HCT116 (cell line): ENCODE measurements around the gene TCP1. TPM values are rescaled to one million over a fixed set of nuclear protein-coding genes. Genes with fewer than 3 reads are reported as not detected.

Source experiments
- ATAC-seq: fragments of 200-7000 bp; cut with Tn5 transposase; 2 replicates; pipeline ENCODE4 v1.9.1; 2020; ENCODE audit warnings: mild to moderate bottlenecking, moderate library complexity
- BruUV-seq: library from RNA; stranded (reverse); fragments of 400-500 nt; replicated peaks from 2 replicates; lab custom pipeline; 2021; lab: Mats Ljungman, UMichigan
- CTCF ChIA-PET: fragments of 300-600 bp; sonication (Branson Sonifier 250); formaldehyde crosslinking; loops from one replicate; lab custom pipeline; 2021; ENCODE audit warnings: antibody characterized with exemption; lab: Charles Lee
- POLR2A ChIA-PET: fragments of 300-600, 350-600 bp; sonication (Branson Sonifier 250); formaldehyde crosslinking; loops from one replicate; lab custom pipeline; 2021; ENCODE audit warnings: antibody characterized with exemption; lab: Charles Lee
- RAD21 ChIA-PET, 2 experiments: fragments of 300-600 bp; sonication (Branson Sonifier 250); formaldehyde crosslinking; loops; one replicate each; lab custom pipeline; 2023; ENCODE audit warnings: low total read pairs in 2 of 2; ENCODE audit not compliant: uncharacterized antibody in 2 of 2, unreplicated experiment in 2 of 2, low non-redundant PET in 1 of 2; lab: Charles Lee
- DNase-seq: peaks from one replicate; pipeline ENCODE4 v3.0.0-alpha.2; 2010; ENCODE audit warnings: low read depth, low spot score
- H2AFZ ChIP-seq: fragments of 200-600 bp; shearing (Covaris generic), sonication (generic); 2 replicates; pipeline ENCODE4 v1.6.1; 2017; ENCODE audit warnings: low read depth, mixed run types, mixed read lengths, antibody characterized with exemption, low read length; ENCODE audit not compliant: poor library complexity, severe bottlenecking
- H3K27ac ChIP-seq: 2 replicates; pipeline ENCODE4 v1.5.1; 2012; ENCODE audit warnings: low read depth, low read length
- H3K27me3 ChIP-seq: fragments of 200-600 bp; sonication (generic); 2 replicates; pipeline ENCODE4 v1.6.1; 2016; ENCODE audit warnings: mixed run types, low read length, mixed read lengths; ENCODE audit not compliant: insufficient read depth
- H3K36me3 ChIP-seq, 2 experiments: fragments of 200-500 bp in 1 of 2; fragments of 200-600 bp in 1 of 2; sonication (Bioruptor generic) in 1 of 2; sonication (generic) in 1 of 2; 2 replicates each; pipeline versions ENCODE4 v1.5.1 to v1.6.1; 2014 to 2016; ENCODE audit warnings: low read length in 2 of 2, inconsistent platforms in 1 of 2, mixed read lengths in 1 of 2, mixed run types in 1 of 2; ENCODE audit not compliant: insufficient read depth in 2 of 2, control insufficient read depth in 1 of 2
- H3K4me1 ChIP-seq, 2 experiments: fragments of 200-600 bp in 1 of 2; sonication (generic) in 1 of 2; 2 replicates each; pipeline versions ENCODE4 v1.5.1 to v1.6.1; 2012 to 2017; ENCODE audit warnings: low read length in 2 of 2, inconsistent platforms in 1 of 2, mild to moderate bottlenecking in 1 of 2, mixed read lengths in 1 of 2, mixed run types in 1 of 2, moderate library complexity in 1 of 2; ENCODE audit not compliant: insufficient read depth in 2 of 2, control insufficient read depth in 1 of 2
- H3K4me2 ChIP-seq: fragments of 200-600 bp; sonication (generic); 2 replicates; pipeline ENCODE4 v1.6.1; 2017; ENCODE audit warnings: mixed run types, low read length, mixed read lengths
- H3K4me3 ChIP-seq, 2 experiments: fragments of 200-600 bp in 1 of 2; sonication (generic) in 1 of 2; replicated peaks in 1 of 2; 2 replicates each; pipeline ENCODE4 v1.5.1; 2011 to 2016; ENCODE audit warnings: low read length in 2 of 2, control low read depth in 1 of 2, low read depth in 1 of 2, mild to moderate bottlenecking in 1 of 2, mixed read lengths in 1 of 2, mixed run types in 1 of 2
- H3K79me2 ChIP-seq: fragments of 200-600 bp; sonication (generic); 2 replicates; pipeline ENCODE4 v1.6.1; 2017; ENCODE audit warnings: mild to moderate bottlenecking, mixed run types, low read length, moderate library complexity, mixed read lengths; ENCODE audit not compliant: insufficient read depth
- H3K9ac ChIP-seq: fragments of 200-600 bp; sonication (generic); 2 replicates; pipeline ENCODE4 v1.6.1; 2016; ENCODE audit warnings: low read length, mixed read lengths
- H3K9me2 ChIP-seq: fragments of 200-600 bp; sonication (generic), shearing (Covaris generic); 2 replicates; pipeline ENCODE4 v1.6.1; 2017; ENCODE audit warnings: mixed run types, mild to moderate bottlenecking, moderate library complexity; ENCODE audit not compliant: insufficient read depth
- H3K9me3 ChIP-seq, 2 experiments: fragments of 200-500 bp in 1 of 2; fragments of 200-600 bp in 1 of 2; sonication (Bioruptor generic) in 1 of 2; sonication (generic) in 1 of 2; 2 replicates each; pipeline ENCODE4 v1.6.1; 2014 to 2017; ENCODE audit warnings: low read length in 2 of 2, mixed read lengths in 2 of 2, inconsistent platforms in 1 of 2, low read depth in 1 of 2, mild to moderate bottlenecking in 1 of 2, mixed run types in 1 of 2, moderate library complexity in 1 of 2; ENCODE audit not compliant: control insufficient read depth in 1 of 2, insufficient read depth in 1 of 2
- H4K20me1 ChIP-seq: fragments of 200-600 bp; sonication (generic), shearing (Covaris generic); 2 replicates; pipeline ENCODE4 v1.6.1; 2017; ENCODE audit warnings: mixed run types, mild to moderate bottlenecking, moderate library complexity; ENCODE audit not compliant: insufficient read depth
- CBX3 ChIP-seq: IDR thresholded peaks from 2 replicates; pipeline ENCODE4 v1.6.1; 2012; ENCODE audit warnings: low read depth
- CEBPB ChIP-seq: IDR thresholded peaks from 2 replicates; pipeline ENCODE4 v1.6.1; 2012; ENCODE audit warnings: low read depth
- EGR1 ChIP-seq: IDR thresholded peaks from 2 replicates; pipeline ENCODE4 v1.6.1; 2012; ENCODE audit warnings: low read depth
- FOSL1 ChIP-seq: IDR thresholded peaks from 2 replicates; pipeline ENCODE4 v1.6.1; 2012; ENCODE audit warnings: low read depth
- POLR2A ChIP-seq: IDR thresholded peaks from 2 replicates; pipeline ENCODE4 v1.7.0; 2011; ENCODE audit warnings: borderline replicate concordance; ENCODE audit not compliant: insufficient read depth, insufficient read length; ENCODE audit errors: extremely low read depth
- RAD21 ChIP-seq: IDR thresholded peaks from 2 replicates; pipeline ENCODE4 v1.6.1; 2012; ENCODE audit warnings: low read depth, mild to moderate bottlenecking
- SIN3A ChIP-seq: IDR thresholded peaks from 2 replicates; pipeline ENCODE4 v1.6.1; 2012; ENCODE audit warnings: low read depth
- SP1 ChIP-seq: IDR thresholded peaks from 2 replicates; pipeline ENCODE4 v1.6.1; 2012; ENCODE audit warnings: low read depth
- TCF7L2 ChIP-seq: IDR thresholded peaks from 2 replicates; pipeline ENCODE4 v1.7.0; 2011; ENCODE audit warnings: borderline replicate concordance, inconsistent platforms; ENCODE audit not compliant: insufficient read depth, insufficient read length; ENCODE audit errors: extremely low read depth
- ZFX ChIP-seq: fragments of 450-650 bp; IDR thresholded peaks from 2 replicates; pipeline ENCODE4 v1.6.1; 2017
- intact Hi-C: fragments of 100-400 bp; cut with micrococcal nuclease; formaldehyde crosslinking; loops from 2 replicates; pipeline ENCODE4 v1.10.0; 2022
- total RNA-seq: library from RNA; stranded (reverse); gene quantifications from one replicate; pipeline ENCODE4 v1.2.1, GENCODE V29; 2021; ENCODE audit not compliant: unreplicated experiment
- TF ChIP-seq, protein P1 (sequence below): IDR thresholded peaks from 2 replicates; pipeline ENCODE4 v1.6.1; 2012; ENCODE audit warnings: low read depth

The TCP1 gene
- total RNA-seq, 1 experiment from 2014 or later, result 447 TPM

DNA sequence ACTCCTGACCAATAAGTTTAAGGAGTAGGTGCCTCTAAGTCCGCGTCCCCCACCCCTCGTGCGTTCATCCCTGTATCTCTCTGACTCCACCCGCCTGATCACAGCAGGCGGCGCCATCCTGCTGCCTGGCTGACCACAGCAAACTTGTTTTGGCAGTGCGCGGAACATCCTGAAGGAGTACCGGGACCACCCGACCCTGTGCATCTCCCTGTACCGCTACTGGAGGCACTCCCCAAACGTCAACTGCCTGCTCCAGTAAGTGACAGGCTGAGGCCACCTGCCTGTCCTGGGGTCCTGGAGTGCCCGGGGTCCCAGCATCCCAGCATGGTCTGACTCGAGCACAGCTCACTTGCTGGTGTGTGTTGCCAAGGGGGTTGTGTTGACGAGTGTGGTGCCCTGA lies 29.7 kb upstream of the TCP1 start:
- intact Hi-C loops, result no loop called here
- H3K9me3 ChIP-seq, result no peaks in the 10 kb centered on the region
- H3K79me2 ChIP-seq, result no peaks in the 10 kb centered on the region
- no peaks in the 10 kb centered on the region for H3K4me1 ChIP-seq
- H3K36me3 ChIP-seq, result no peaks in the 10 kb centered on the region
- no peak overlapping the region for H2AFZ ChIP-seq
- DNase-seq, result no peak
- TF ChIP-seq CBX3 (no peak), EGR1 (no peak), FOSL1 (no peak), RAD21 (no peak), SP1 (no peak), SIN3A (no peak), POLR2A (no peak), TCF7L2 (no peak), CEBPB (no peak), ZFX (no peak)
- TF ChIP-seq, protein P1, sequence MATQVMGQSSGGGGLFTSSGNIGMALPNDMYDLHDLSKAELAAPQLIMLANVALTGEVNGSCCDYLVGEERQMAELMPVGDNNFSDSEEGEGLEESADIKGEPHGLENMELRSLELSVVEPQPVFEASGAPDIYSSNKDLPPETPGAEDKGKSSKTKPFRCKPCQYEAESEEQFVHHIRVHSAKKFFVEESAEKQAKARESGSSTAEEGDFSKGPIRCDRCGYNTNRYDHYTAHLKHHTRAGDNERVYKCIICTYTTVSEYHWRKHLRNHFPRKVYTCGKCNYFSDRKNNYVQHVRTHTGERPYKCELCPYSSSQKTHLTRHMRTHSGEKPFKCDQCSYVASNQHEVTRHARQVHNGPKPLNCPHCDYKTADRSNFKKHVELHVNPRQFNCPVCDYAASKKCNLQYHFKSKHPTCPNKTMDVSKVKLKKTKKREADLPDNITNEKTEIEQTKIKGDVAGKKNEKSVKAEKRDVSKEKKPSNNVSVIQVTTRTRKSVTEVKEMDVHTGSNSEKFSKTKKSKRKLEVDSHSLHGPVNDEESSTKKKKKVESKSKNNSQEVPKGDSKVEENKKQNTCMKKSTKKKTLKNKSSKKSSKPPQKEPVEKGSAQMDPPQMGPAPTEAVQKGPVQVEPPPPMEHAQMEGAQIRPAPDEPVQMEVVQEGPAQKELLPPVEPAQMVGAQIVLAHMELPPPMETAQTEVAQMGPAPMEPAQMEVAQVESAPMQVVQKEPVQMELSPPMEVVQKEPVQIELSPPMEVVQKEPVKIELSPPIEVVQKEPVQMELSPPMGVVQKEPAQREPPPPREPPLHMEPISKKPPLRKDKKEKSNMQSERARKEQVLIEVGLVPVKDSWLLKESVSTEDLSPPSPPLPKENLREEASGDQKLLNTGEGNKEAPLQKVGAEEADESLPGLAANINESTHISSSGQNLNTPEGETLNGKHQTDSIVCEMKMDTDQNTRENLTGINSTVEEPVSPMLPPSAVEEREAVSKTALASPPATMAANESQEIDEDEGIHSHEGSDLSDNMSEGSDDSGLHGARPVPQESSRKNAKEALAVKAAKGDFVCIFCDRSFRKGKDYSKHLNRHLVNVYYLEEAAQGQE, result no peak
- TF ChIP-seq, all 23 proteins: peak for 0
- no TSS peak for BruUV-seq
- ChIA-PET POLR2A (no interaction called here), CTCF (no interaction called here), RAD21 (no interaction called here)
- no peak overlapping the region for H3K4me2 ChIP-seq
- H3K9me2 ChIP-seq, result no peaks in the 10 kb centered on the region
- no peaks in the 10 kb centered on the region for H4K20me1 ChIP-seq
- no peak overlapping the region for H3K9ac ChIP-seq
- no peak for ATAC-seq
- no peak overlapping the region for H3K27ac ChIP-seq
- H3K4me3 ChIP-seq, result no peak overlapping the region
- no peaks in the 10 kb centered on the region for H3K27me3 ChIP-seq
